SJCRH30 (cell line): ENCODE results near the gene MYO1A. TPM values are rescaled to one million over a fixed set of nuclear protein-coding genes. Genes with fewer than 3 reads are reported as not detected.
"Not testable (repeated sequence)": the region's sequence is repeated elsewhere in the genome, so short reads cannot be mapped to it uniquely, and the experiment has no call there.

Experiments
- DNase-seq, 2 experiments: peaks; one replicate each; pipeline ENCODE4 v3.0.0-alpha.2; 2015 to 2020
- H3K27ac ChIP-seq: fragments of 250-450 bp; sonication (Bioruptor Pico); 2 replicates; pipeline ENCODE4 v1.5.1; 2020; ENCODE audit warnings: mild to moderate bottlenecking, moderate library complexity
- H3K27me3 ChIP-seq: fragments of 250-450 bp; sonication (Bioruptor Pico); 2 replicates; pipeline ENCODE4 v1.5.1; 2020; ENCODE audit warnings: mild to moderate bottlenecking, moderate library complexity
- H3K36me3 ChIP-seq: fragments of 250-450 bp; sonication (Bioruptor Pico); 2 replicates; pipeline ENCODE4 v1.5.1; 2020; ENCODE audit warnings: mild to moderate bottlenecking, moderate library complexity
- H3K4me1 ChIP-seq: fragments of 250-450 bp; sonication (Bioruptor Pico); 2 replicates; pipeline ENCODE4 v1.5.1; 2020; ENCODE audit warnings: mild to moderate bottlenecking, moderate library complexity
- H3K4me3 ChIP-seq: fragments of 250-450 bp; sonication (Bioruptor Pico); 2 replicates; pipeline ENCODE4 v1.5.1; 2020; ENCODE audit warnings: mild to moderate bottlenecking, moderate library complexity
- H3K9me3 ChIP-seq: fragments of 250-450 bp; sonication (Bioruptor Pico); replicated peaks from 2 replicates; pipeline ENCODE4 v1.5.1; 2020; ENCODE audit warnings: mild to moderate bottlenecking, moderate library complexity
- total RNA-seq: library from RNA; depleted of rRNA; stranded (reverse); fragments of >200 nt; shearing (Covaris generic); gene quantifications from 2 replicates; pipeline ENCODE4 v1.2.3, GENCODE V29; 2014

Gene MYO1A
- total RNA-seq, 1 experiment from 2014 or later: 0.02 TPM

GRCh38 chr12:56993346-56993745, 56.6 kb downstream of the MYO1A start:
- peak; percentile 21 to 30 for DNase-seq
- Histone ChIP-seq H3K27ac (no peak overlapping the region), H3K36me3 (peaks cover 11% of the 10 kb centered on the region; the same call in 1 of the 2 replicates), H3K9me3 (no peaks in the 10 kb centered on the region), H3K4me3 (no peak overlapping the region), H3K4me1 (peaks cover 4% of the 10 kb centered on the region; the same call in 1 of the 2 replicates), H3K27me3 (0 out of 2 replicates have a peak, but pooled peaks cover 6% of the 10 kb centered on the region)

GRCh38 chr12:56991319-56992246, 58.3 kb downstream of the MYO1A start:
- Histone ChIP-seq H3K36me3 (peaks cover 3% of the 10 kb centered on the region; the same call in 1 of the 2 replicates), H3K27ac (no peak overlapping the region), H3K4me1 (no peaks in the 10 kb centered on the region), H3K27me3 (0 out of 2 replicates have a peak, but pooled peaks cover 6% of the 10 kb centered on the region), H3K4me3 (no peak overlapping the region), H3K9me3 (no peaks in the 10 kb centered on the region)
- peak in 1 of 2 experiments; percentile 45 for DNase-seq

- Histone ChIP-seq H3K4me3 (no peak overlapping the region), H3K9me3 (no peaks in the 10 kb centered on the region), H3K36me3 (no peaks in the 10 kb centered on the region), H3K4me1 (no peaks in the 10 kb centered on the region), H3K27me3 (0 out of 2 replicates have a peak, but pooled peaks cover 6% of the 10 kb centered on the region), H3K27ac (no peak overlapping the region)
- peak; percentile 27 to 31 for DNase-seq
Observed at GRCh38 chr12:56990648-56991318, 59.1 kb downstream of the MYO1A start.

- Histone ChIP-seq H3K27ac (no peak overlapping the region), H3K9me3 (no peaks in the 10 kb centered on the region), H3K36me3 (no peaks in the 10 kb centered on the region), H3K4me3 (no peak overlapping the region), H3K4me1 (no peaks in the 10 kb centered on the region), H3K27me3 (0 out of 2 replicates have a peak, but pooled peaks cover 6% of the 10 kb centered on the region)
- peak in 1 of 2 experiments; percentile 18 for DNase-seq
Observed at GRCh38 chr12:56989861-56990610, 59.9 kb downstream of the MYO1A start.

GRCh38 chr12:56988207-56988739, 61.7 kb downstream of the MYO1A start:
- no peaks in the 10 kb centered on the region for H3K4me1 ChIP-seq
- no peak overlapping the region for H3K4me3 ChIP-seq
- no peak overlapping the region for H3K27ac ChIP-seq
- 0 out of 2 replicates have a peak, but pooled peaks cover 6% of the 10 kb centered on the region for H3K27me3 ChIP-seq
- H3K36me3 ChIP-seq: no peaks in the 10 kb centered on the region
- H3K9me3 ChIP-seq: no peaks in the 10 kb centered on the region
- peak; percentile 27 to 32 for DNase-seq

GRCh38 chr12:56987551-56988053, 62.3 kb downstream of the MYO1A start:
- Histone ChIP-seq H3K4me1 (no peaks in the 10 kb centered on the region), H3K9me3 (no peaks in the 10 kb centered on the region)

GRCh38 chr12:56987011-56987410, 62.9 kb downstream of the MYO1A start:
- no peaks in the 10 kb centered on the region for H3K4me1 ChIP-seq

More at GRCh38 chr12:56987551-56988053, 62.3 kb downstream of the MYO1A start:
- H3K27me3 ChIP-seq: 0 out of 2 replicates have a peak, but pooled peaks cover 6% of the 10 kb centered on the region
- no peak overlapping the region for H3K4me3 ChIP-seq
- peak; percentile 72 to 88 for DNase-seq
- no peak overlapping the region for H3K27ac ChIP-seq
- H3K36me3 ChIP-seq: no peaks in the 10 kb centered on the region

GRCh38 chr12:56985714-56986113, 64.2 kb downstream of the MYO1A start:
- not testable (repeated sequence) for H3K36me3 ChIP-seq, DNase-seq

More at GRCh38 chr12:56987011-56987410, 62.9 kb downstream of the MYO1A start:
- no peaks in the 10 kb centered on the region for H3K36me3 ChIP-seq
- DNase-seq: no peak
- no peak overlapping the region for H3K4me3 ChIP-seq
- H3K27me3 ChIP-seq: 0 out of 2 replicates have a peak, but pooled peaks cover 6% of the 10 kb centered on the region
- H3K27ac ChIP-seq: no peak overlapping the region
- H3K9me3 ChIP-seq: no peaks in the 10 kb centered on the region

GRCh38 chr12:56983386-56983785, 66.5 kb downstream of the MYO1A start:
- Histone ChIP-seq H3K36me3 (no peaks in the 10 kb centered on the region), H3K27ac (no peak overlapping the region), H3K9me3 (no peaks in the 10 kb centered on the region), H3K27me3 (no peaks in the 10 kb centered on the region), H3K4me1 (no peaks in the 10 kb centered on the region), H3K4me3 (no peak overlapping the region)
- DNase-seq: peak in 1 of 2 experiments; percentile 13

More at GRCh38 chr12:56985714-56986113, 64.2 kb downstream of the MYO1A start:
- H3K9me3 ChIP-seq, H3K4me3 ChIP-seq, H3K27me3 ChIP-seq, H3K27ac ChIP-seq, H3K4me1 ChIP-seq: not testable (repeated sequence)

- not testable (repeated sequence) for H3K9me3 ChIP-seq, DNase-seq
Observed at GRCh38 chr12:56982578-56983236, 67.2 kb downstream of the MYO1A start.

GRCh38 chr12:56980941-56981530, 68.9 kb downstream of the MYO1A start:
- Histone ChIP-seq H3K9me3 (no peaks in the 10 kb centered on the region), H3K27me3 (no peaks in the 10 kb centered on the region; the same call in 1 of the 2 replicates), H3K4me1 (no peaks in the 10 kb centered on the region), H3K4me3 (no peak overlapping the region), H3K36me3 (no peaks in the 10 kb centered on the region), H3K27ac (no peak overlapping the region)
- DNase-seq: no peak

More at GRCh38 chr12:56982578-56983236, 67.2 kb downstream of the MYO1A start:
- not testable (repeated sequence) for H3K27me3 ChIP-seq, H3K27ac ChIP-seq, H3K4me1 ChIP-seq, H3K36me3 ChIP-seq, H3K4me3 ChIP-seq

- Histone ChIP-seq H3K27ac (no peak overlapping the region), H3K27me3 (no peaks in the 10 kb centered on the region; the same call in 1 of the 2 replicates), H3K36me3 (no peaks in the 10 kb centered on the region), H3K4me1 (no peaks in the 10 kb centered on the region), H3K4me3 (no peak overlapping the region), H3K9me3 (no peaks in the 10 kb centered on the region)
- DNase-seq: no peak
Observed at GRCh38 chr12:56980268-56980667, 69.7 kb downstream of the MYO1A start.

- Histone ChIP-seq H3K27ac (no peak overlapping the region), H3K27me3 (no peaks in the 10 kb centered on the region; the same call in 1 of the 2 replicates), H3K36me3 (no peaks in the 10 kb centered on the region), H3K9me3 (no peaks in the 10 kb centered on the region), H3K4me3 (no peak overlapping the region), H3K4me1 (no peaks in the 10 kb centered on the region)
- DNase-seq: no peak
Observed at GRCh38 chr12:56979628-56980027, 70.3 kb downstream of the MYO1A start.
